NT2/D1 (cell line): ENCODE results near the gene KANSL1.
A peak's percentile ranks its signal among the peaks of the same experiment; 100 is the strongest.

Experiments
- DNase-seq: peaks from one replicate; pipeline ENCODE4 v3.0.0-alpha.2; 2011; ENCODE audit warnings: low read depth, low spot score
- H3K27me3 ChIP-seq: 2 replicates; pipeline ENCODE4 v1.6.0; 2011; ENCODE audit warnings: mild to moderate bottlenecking; ENCODE audit not compliant: insufficient read length, insufficient read depth
- H3K36me3 ChIP-seq: 2 replicates; pipeline ENCODE4 v1.6.1; 2011; ENCODE audit warnings: mild to moderate bottlenecking, low read length, mixed read lengths; ENCODE audit not compliant: insufficient read depth, insufficient read length
- H3K4me1 ChIP-seq: 2 replicates; pipeline ENCODE4 v1.5.1; 2011; ENCODE audit not compliant: insufficient read depth, insufficient read length
- H3K4me3 ChIP-seq: 2 replicates; pipeline ENCODE4 v1.5.1; 2011; ENCODE audit warnings: low read depth; ENCODE audit not compliant: insufficient read length
- H3K9ac ChIP-seq: 2 replicates; pipeline ENCODE4 v1.6.0; 2011; ENCODE audit warnings: low read depth; ENCODE audit not compliant: insufficient read length
- H3K9me3 ChIP-seq: 2 replicates; pipeline ENCODE4 v1.5.1; 2011; ENCODE audit warnings: mild to moderate bottlenecking, low read length; ENCODE audit not compliant: insufficient read depth
- SUZ12 ChIP-seq: IDR thresholded peaks from 2 replicates; pipeline ENCODE4 v1.6.1; 2011; ENCODE audit not compliant: insufficient read length, insufficient read depth; ENCODE audit errors: extremely low read depth
- YY1 ChIP-seq: IDR thresholded peaks from 2 replicates; pipeline ENCODE4 v1.6.1; 2011; ENCODE audit not compliant: insufficient read length, insufficient read depth
- ZNF274 ChIP-seq: IDR thresholded peaks from 2 replicates; pipeline ENCODE4 v1.6.1; 2011; ENCODE audit warnings: mild to moderate bottlenecking, low read depth, low read length

KANSL1 gene

DNA sequence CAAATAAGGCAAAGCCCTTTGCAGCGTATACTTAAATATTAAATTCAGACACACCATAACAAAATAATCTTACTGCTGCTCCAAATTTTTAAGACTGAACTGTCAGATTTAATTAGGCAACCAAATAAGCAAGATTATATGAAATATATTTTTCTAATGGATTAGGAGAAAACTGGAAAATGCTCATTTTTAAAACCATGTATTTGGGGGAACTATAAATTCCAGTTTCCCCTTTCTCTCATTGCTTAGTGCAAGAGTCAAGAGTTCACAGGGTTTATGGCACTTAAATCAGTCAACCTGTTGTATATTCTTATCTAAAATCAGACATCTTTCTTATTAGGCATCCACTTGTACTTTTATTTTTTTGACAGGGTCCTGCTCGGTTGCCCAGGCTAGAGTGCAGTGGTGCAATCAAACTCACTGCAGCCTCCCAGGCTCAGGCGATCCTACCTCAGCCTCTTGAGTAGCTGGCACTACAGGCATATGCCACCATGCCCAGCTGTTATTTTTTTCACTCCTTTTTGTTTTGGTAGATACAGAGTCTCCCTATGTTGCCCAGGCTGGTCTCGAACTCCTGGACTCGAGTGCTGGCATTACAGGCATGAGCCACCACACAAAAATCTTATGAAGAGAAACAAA, 2.1 kb upstream of the KANSL1 start:
- TF ChIP-seq YY1, result no peak
- no peak for TF ChIP-seq SUZ12
- no peak for TF ChIP-seq ZNF274
- H3K4me1 ChIP-seq, result no peaks in the 10 kb centered on the region
- H3K36me3 ChIP-seq, result peaks cover 7% of the 10 kb centered on the region
- no peak overlapping the region for H3K4me3 ChIP-seq
- H3K9me3 ChIP-seq, result peaks cover 24% of the 10 kb centered on the region
- H3K9ac ChIP-seq, result no peak overlapping the region
- no peak for DNase-seq
- no peaks in the 10 kb centered on the region for H3K27me3 ChIP-seq

DNA sequence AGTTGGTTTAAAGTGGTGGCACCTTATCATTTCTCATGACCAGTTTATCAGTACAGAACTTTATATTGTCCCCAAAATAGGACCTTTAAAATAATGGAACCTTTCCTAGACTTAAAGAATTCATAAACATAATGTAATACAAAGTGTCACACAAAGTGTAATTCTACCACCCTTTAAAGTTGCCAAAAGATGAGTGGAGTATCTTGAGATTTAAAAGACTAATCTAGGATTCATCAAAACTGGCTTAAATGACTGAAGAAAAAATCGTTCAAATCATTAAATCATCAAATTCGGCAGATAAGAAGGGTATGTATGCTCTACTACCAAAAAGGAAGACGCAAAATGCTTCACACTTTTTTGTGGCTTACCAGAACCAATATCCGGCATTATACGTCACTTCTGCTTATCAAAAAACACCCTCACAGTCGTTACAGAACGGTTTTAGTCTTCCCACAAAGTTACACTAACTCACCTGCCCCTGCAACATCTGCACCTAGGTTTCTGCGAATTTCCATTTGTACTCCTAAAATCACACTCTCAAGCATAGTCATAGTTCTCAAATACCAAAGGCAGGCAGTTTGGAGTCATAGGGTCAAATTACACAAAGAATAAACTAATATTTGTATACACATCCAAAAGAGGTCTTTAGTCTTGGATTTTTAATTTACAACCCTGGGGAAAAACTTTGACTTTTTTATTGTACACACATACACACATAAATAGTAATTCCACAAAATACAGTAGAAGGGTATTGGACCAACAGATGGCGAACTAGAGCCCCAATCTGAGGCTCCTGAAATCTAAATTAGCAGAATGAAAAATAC, 1.4 kb upstream of the KANSL1 start:
- Histone ChIP-seq H3K4me3 (peak overlapping the region; percentile 98), H3K27me3 (no peaks in the 10 kb centered on the region), H3K36me3 (peaks cover 7% of the 10 kb centered on the region), H3K9me3 (peaks cover 24% of the 10 kb centered on the region), H3K4me1 (no peaks in the 10 kb centered on the region), H3K9ac (no peak overlapping the region)
- DNase-seq, result no peak
- TF ChIP-seq YY1 (no peak), SUZ12 (no peak), ZNF274 (no peak)

DNA sequence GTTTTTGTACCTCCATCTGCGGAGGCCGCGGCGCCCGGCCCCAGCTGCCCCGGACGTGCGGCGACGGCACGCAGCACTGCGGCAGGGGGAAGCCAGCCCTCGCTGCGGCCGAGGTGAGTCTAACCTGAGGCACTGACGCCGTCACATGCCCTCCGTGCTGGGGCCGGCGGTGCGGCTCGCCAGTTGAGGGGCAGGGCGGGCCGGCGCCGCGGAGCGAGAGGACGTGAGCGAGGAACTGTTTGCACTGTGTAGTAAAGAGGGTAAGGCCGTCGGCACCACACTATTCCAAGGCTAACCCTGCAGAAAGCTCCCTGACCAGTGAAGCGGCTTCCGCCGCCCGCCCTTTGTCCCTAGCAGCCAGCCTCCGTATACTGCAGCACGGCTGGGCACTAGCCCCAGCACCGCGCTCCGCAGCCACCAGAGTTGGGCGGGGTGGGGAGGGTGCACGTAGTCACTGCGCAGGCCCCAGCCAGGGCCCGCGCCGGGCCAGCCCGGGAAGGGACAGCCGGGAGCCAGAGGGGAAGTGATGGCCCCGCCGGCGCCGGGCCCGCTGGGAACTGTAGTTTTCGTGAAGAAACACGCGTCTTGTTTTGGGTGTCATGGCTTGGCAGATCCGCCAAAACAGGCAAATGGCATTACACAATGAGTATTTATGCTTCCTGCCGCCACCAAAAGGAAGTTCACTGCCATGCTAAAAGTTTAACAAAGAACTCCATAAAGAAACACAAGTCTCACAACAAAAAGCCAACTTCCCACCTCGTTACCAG, 580 bp upstream of the KANSL1 start:
- Histone ChIP-seq H3K36me3 (peaks cover 7% of the 10 kb centered on the region), H3K9ac (peak overlapping the region; percentile 100), H3K27me3 (no peaks in the 10 kb centered on the region), H3K4me3 (peak overlapping the region; percentile 98), H3K4me1 (no peaks in the 10 kb centered on the region), H3K9me3 (peaks cover 17% of the 10 kb centered on the region)
- peak; percentile 72 for DNase-seq
- TF ChIP-seq YY1, result peak; percentile 25
- TF ChIP-seq ZNF274, result no peak

DNA sequence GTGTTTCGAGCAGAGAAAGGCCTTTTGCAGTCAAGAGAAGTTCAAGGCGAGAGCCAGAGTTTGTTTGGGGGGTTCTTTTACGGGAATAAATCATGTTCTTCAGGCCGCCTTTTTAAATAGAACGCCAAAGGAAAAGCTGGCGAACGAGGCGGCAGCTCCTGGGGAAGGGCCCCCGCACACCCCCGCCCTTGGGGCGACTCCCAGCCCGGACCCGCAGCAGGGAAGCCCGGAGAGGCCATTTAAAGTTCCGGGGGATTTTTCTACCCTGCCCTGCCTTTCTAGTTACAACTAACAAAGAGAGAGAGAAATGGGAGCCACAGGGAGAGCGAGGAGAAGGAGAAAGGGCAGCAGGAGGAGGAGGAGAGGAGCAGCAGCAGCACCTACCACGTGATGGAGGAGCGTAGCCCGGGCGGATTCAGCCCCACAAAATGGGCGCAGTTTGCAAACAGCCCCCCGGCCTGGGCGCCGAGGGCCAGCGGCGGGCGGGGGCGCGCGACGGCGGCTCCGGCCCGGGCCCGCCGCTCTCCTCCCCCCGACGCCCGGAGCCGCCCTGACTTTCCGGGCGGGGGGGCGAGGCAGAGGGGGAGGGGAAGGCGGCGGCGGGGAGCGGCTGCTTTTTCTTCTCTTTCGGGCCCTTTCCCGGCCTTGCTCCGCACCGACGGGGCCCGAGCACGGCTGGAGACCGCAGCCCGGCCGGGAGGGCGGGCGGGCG, 634 bp downstream of the KANSL1 start:
- peaks cover 3% of the 10 kb centered on the region for H3K4me1 ChIP-seq
- DNase-seq, result no peak

DNA sequence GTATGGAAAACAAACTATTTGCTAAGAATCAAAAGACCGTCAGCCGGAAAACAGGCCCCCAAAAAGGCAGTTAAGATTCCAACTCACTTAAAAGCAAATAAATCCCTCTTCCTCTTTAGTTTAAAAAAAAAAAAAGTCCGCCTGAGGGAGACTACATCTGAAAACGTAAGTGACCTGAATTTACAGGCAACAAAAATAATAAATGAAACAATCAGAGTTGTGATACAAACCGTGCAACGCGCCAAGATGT, 1.1 kb downstream of the KANSL1 start:
- H3K4me1 ChIP-seq, result peaks cover 3% of the 10 kb centered on the region

More for the DNA sequence above, 634 bp downstream of the KANSL1 start:
- H3K36me3 ChIP-seq, result peaks cover 7% of the 10 kb centered on the region
- H3K27me3 ChIP-seq, result no peaks in the 10 kb centered on the region
- H3K9ac ChIP-seq, result peak overlapping the region; percentile 94
- TF ChIP-seq ZNF274 (no peak), YY1 (peak; percentile 43), SUZ12 (no peak)
- peak overlapping the region; percentile 84 for H3K4me3 ChIP-seq
- H3K9me3 ChIP-seq, result peaks cover 5% of the 10 kb centered on the region

DNA sequence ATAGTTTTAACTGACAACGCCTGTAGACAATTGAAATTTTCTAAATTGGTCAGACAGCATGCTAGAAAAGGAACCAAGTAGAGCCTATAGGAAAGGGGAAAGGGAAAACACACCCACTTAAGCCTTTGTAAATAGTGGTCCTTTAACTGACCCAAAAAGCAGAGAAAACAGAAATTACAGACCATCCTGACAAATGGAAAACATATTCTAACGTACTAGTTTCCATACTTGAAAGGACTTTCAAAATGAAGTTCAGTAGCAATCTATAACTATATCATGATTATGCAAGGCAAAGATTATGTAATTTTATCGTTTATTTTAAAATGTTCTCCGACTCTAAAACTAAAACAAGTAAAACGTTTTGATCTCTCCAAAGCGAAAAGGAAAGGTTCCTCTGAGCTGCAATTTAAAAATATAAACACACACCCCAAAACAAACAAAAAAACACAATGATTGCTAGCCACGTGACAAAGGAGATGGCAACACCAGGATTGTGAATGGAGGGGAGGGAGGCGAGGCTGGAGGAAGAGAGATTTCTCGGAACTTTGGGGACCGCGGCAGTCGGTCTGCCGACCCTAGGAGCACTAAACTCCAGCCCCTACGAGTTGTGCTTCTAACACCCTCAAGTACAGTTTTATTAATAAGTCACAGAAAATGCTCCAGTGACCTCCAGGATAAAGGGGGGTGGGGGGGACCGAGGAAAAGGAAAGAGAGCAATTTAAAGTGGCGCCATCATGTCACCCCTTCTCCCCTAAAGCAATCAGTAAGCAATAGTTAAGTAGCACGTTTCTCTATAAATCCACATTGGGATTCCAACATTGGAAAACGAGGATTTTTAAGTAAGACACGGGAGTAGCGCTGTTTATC, 1.7 kb downstream of the KANSL1 start:
- Histone ChIP-seq H3K27me3 (no peaks in the 10 kb centered on the region), H3K4me1 (peaks cover 3% of the 10 kb centered on the region), H3K9ac (peak overlapping the region; percentile 94), H3K4me3 (peak overlapping the region; percentile 84), H3K36me3 (peaks cover 11% of the 10 kb centered on the region), H3K9me3 (no peaks in the 10 kb centered on the region)
- DNase-seq, result no peak
- no peak for TF ChIP-seq ZNF274
- TF ChIP-seq SUZ12, result no peak
- no peak for TF ChIP-seq YY1

More for the DNA sequence above, 1.1 kb downstream of the KANSL1 start:
- H3K9me3 ChIP-seq, result 0 out of 2 replicates have a peak, but pooled peaks cover under 1% of the 10 kb centered on the region
- peak overlapping the region; percentile 84 for H3K4me3 ChIP-seq
- H3K9ac ChIP-seq, result peak overlapping the region; percentile 94
- no peak for DNase-seq
- no peak for TF ChIP-seq SUZ12
- no peak for TF ChIP-seq ZNF274
- no peak for TF ChIP-seq YY1
- H3K27me3 ChIP-seq, result no peaks in the 10 kb centered on the region
- H3K36me3 ChIP-seq, result peaks cover 9% of the 10 kb centered on the region
